K562 (cell line): Measurements from ENCODE around the gene CDK4. TPM values are rescaled to one million over a fixed set of nuclear protein-coding genes. Genes with fewer than 3 reads are reported as not detected.
A peak's percentile ranks its signal among the peaks of the same experiment; 100 is the strongest.

Experiments used
- ATAC-seq: fragments of 200-7000 bp; cut with Tn5 transposase; 3 replicates; pipeline ENCODE4 v1.9.1; 2020; ENCODE audit warnings: moderate library complexity
- BruUV-seq: library from RNA; stranded (reverse); fragments of 400-500 nt; replicated peaks from 2 replicates; lab custom pipeline; 2021; lab: Mats Ljungman, UMichigan
- CTCF ChIA-PET: fragments of 300-600 bp; formaldehyde crosslinking; extraction: SDS; loops from one replicate; lab custom pipeline; 2021; ENCODE audit warnings: low intra/inter-chr PET ratio; lab: Yijun Ruan, JAX
- POLR2A ChIA-PET: fragments of 300-600, 350-650 bp; sonication (Branson Sonifier 250); formaldehyde crosslinking; extraction: SDS; loops from one replicate; lab custom pipeline; 2021; ENCODE audit warnings: antibody characterized with exemption, inconsistent platforms; lab: Yijun Ruan, JAX
- DNase-seq, 4 experiments: peaks; one replicate each; pipeline versions ENCODE4 v3.0.0 to v3.0.0-alpha.2; 2011 to 2018; ENCODE audit warnings: low spot score in 3 of 4, mixed read lengths in 3 of 4; ENCODE audit errors: extremely low read depth in 1 of 4
- FAIRE-seq: peaks from 2 replicates; lab custom pipeline; 2011; peaks lifted over from hg19 to GRCh38; lab: Jason Lieb, UNC
- H2AFZ ChIP-seq: 2 replicates; pipeline ENCODE4 v1.6.0; 2011; ENCODE audit warnings: low read depth, low read length, control low read depth, inconsistent platforms
- H3K27ac ChIP-seq: fragments of 200-600 bp; 3 replicates; pipeline ENCODE4 v1.8.0; 2011; ENCODE audit warnings: low read depth, mild to moderate bottlenecking, control low read depth, inconsistent platforms, low read length, moderate library complexity, mixed read lengths; ENCODE audit errors: extremely low read depth
- H3K27me3 ChIP-seq, 2 experiments: fragments of 300-600 bp in 1 of 2; 2 replicates in 1 of 2; 3 replicates in 1 of 2; pipeline versions ENCODE4 v1.6.0 to v1.8.0; 2011; ENCODE audit warnings: inconsistent platforms in 2 of 2, low read length in 2 of 2, mild to moderate bottlenecking in 1 of 2, mixed read lengths in 1 of 2, moderate library complexity in 1 of 2; ENCODE audit not compliant: control insufficient read depth in 2 of 2, insufficient read depth in 2 of 2
- H3K36me3 ChIP-seq: fragments of 300-600 bp; 3 replicates; pipeline ENCODE4 v1.8.0; 2011; ENCODE audit warnings: mild to moderate bottlenecking, low read length, inconsistent platforms; ENCODE audit not compliant: control insufficient read depth, insufficient read depth
- H3K4me1 ChIP-seq, 2 experiments: fragments of 200-600 bp in 1 of 2; replicated peaks in 1 of 2; 2 replicates in 1 of 2; 3 replicates in 1 of 2; pipeline versions ENCODE4 v1.5.1 to v1.8.0; 2011; ENCODE audit warnings: inconsistent platforms in 2 of 2, low read length in 2 of 2, mild to moderate bottlenecking in 1 of 2, mixed read lengths in 1 of 2, moderate library complexity in 1 of 2; ENCODE audit not compliant: control insufficient read depth in 2 of 2, insufficient read depth in 2 of 2
- H3K4me2 ChIP-seq: 2 replicates; pipeline ENCODE4 v1.6.1; 2011; ENCODE audit warnings: low read length, control low read depth, inconsistent platforms, mixed read lengths; ENCODE audit not compliant: insufficient read depth
- H3K4me3 ChIP-seq: fragments of 200-600 bp; sonication (generic), shearing (Covaris generic); 2 replicates; pipeline ENCODE4 v1.5.1; 2016; ENCODE audit warnings: control low read depth, inconsistent platforms
- H3K79me2 ChIP-seq: fragments of 200-600 bp; 3 replicates; pipeline ENCODE4 v1.8.0; 2011; ENCODE audit warnings: low read length, inconsistent platforms; ENCODE audit not compliant: control insufficient read depth, insufficient read depth
- H3K9ac ChIP-seq, 2 experiments: 2 replicates each; pipeline versions ENCODE4 v1.6.0 to v1.6.1; 2011; ENCODE audit warnings: low read depth in 2 of 2, low read length in 2 of 2, control low read depth in 1 of 2, inconsistent platforms in 1 of 2, mild to moderate bottlenecking in 1 of 2, mixed read lengths in 1 of 2; ENCODE audit not compliant: insufficient read depth in 1 of 2
- H3K9me1 ChIP-seq: one replicate; pipeline ENCODE4 v1.6.0; 2011; ENCODE audit warnings: inconsistent platforms, mild to moderate bottlenecking, low read length, moderate library complexity; ENCODE audit not compliant: control insufficient read depth, insufficient read depth
- H3K9me3 ChIP-seq: replicated peaks from 2 replicates; pipeline ENCODE4 v1.5.1; 2011; ENCODE audit warnings: low read depth, low read length, inconsistent platforms; ENCODE audit not compliant: control insufficient read depth, insufficient read depth
- H4K20me1 ChIP-seq: replicated peaks from 2 replicates; pipeline ENCODE4 v1.6.1; 2011; ENCODE audit warnings: low read length, inconsistent platforms, mixed read lengths; ENCODE audit not compliant: control insufficient read depth, insufficient read depth
- KHSRP ChIP-seq: fragments of 450-650 bp; IDR thresholded peaks from 2 replicates; pipeline ENCODE4 v1.6.1; 2017
- WGBS: fragments of 100-300 bp; shearing (Covaris generic); methylation state at CpG from one replicate; pipeline ENCODE4 v1.1.6; 2016; ENCODE audit warnings: low coverage, mixed read lengths; ENCODE audit not compliant: insufficient coverage; ENCODE audit errors: missing lambda C conversion rate; 5-methylcytosine and 5-hydroxymethylcytosine counted together
- in situ Hi-C: fragments of 300-500 bp; cut with MboI; formaldehyde crosslinking; loops from 4 replicates; pipeline ENCODE4 v1.15.0; 2018; ENCODE audit warnings: inconsistent platforms, mixed read lengths
- intact Hi-C: fragments of 100-400 bp; cut with micrococcal nuclease; formaldehyde crosslinking; loops from 2 replicates; pipeline ENCODE4 v1.14.2; 2022
- polyA plus RNA-seq, 8 experiments: library from polyadenylated mRNA; depleted of rRNA in 4 of 8; stranded (reverse) in 5 of 8; unstranded in 3 of 8; fragments of >200 nt; fragmentation: Nextera tagmentation in 2 of 8; fragmentation: Illumina TruSeq in 1 of 8; extraction: Ambion mirVana in 2 of 8; extraction: Trizol in 1 of 8; gene quantifications; 2 replicates each; pipeline versions ENCODE4 v1.2.1 to v1.2.3, GENCODE V29; 2011 to 2014; ENCODE audit warnings: inconsistent platforms in 1 of 8, missing spikeins in 1 of 8
- total RNA-seq, 7 experiments: library from RNA; depleted of rRNA in 6 of 7; stranded (reverse); fragments of >200 nt in 6 of 7; fragmentation: Illumina TruSeq in 2 of 7; extraction: Trizol in 2 of 7; gene quantifications; 2 replicates each; pipeline versions ENCODE4 v1.2.1 to v1.2.3, GENCODE V29; 2011 to 2021; ENCODE audit warnings: low replicate concordance in 1 of 7
- TF ChIP-seq, protein P1 (sequence below): fragments of 150-350 bp; conservative IDR thresholded peaks from 2 replicates; pipeline ENCODE4 v1.6.1; 2014; ENCODE audit warnings: low read length
- TF ChIP-seq, protein P2 (sequence below): sonication (generic); formaldehyde crosslinking; IDR thresholded peaks from 2 replicates; pipeline ENCODE4 v1.9.0; 2022; ENCODE audit warnings: mild to moderate bottlenecking, missing genetic modification reagents

The CDK4 gene
- total and polyA plus RNA-seq, 9 of the 15 experiments (the other 6 are each of a cell fraction or from before 2014, with no cell fraction given): 37.8 to 436 (median 238) TPM

DNA sequence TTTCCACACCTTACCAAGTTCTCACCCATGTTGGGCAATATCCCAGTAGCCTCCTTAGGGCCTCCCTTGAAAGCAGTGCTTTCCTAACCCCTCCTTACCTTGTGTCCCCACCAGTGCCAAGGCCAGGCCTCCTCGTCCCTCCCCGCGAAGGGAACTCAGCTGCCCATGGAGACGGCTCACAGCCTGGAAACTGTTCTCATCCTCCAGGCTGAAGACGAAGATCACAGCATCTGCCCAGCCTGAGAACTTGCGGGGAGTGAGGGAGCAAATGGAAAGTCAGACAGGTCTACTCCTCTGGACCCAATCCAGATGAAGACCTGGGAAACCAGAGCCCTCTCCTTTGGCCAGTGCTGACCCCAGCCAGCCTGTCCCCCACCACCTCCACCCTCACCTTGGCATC lies 18.2 kb downstream of the CDK4 start:
- Histone ChIP-seq H3K27ac (no peak overlapping the region), H3K9me3 (no peaks in the 10 kb centered on the region), H3K79me2 (no peaks in the 10 kb centered on the region), H3K4me2 (no peak overlapping the region), H3K4me3 (no peak overlapping the region), H2AFZ (no peak overlapping the region), H4K20me1 (no peaks in the 10 kb centered on the region; the same call in 1 of the 2 replicates), H3K4me1 (peaks cover 9 to 28% of the 10 kb centered on the region in 2 experiments; a peak in 4 of 5 replicates), H3K9ac (no peak overlapping the region; a peak in 1 of 4 replicates), H3K27me3 (peaks cover 35 to 64% of the 10 kb centered on the region in 2 experiments), H3K9me1 (peaks cover 4% of the 10 kb centered on the region), H3K36me3 (no peaks in the 10 kb centered on the region)
- intact Hi-C loops: no loop called here
- ATAC-seq (no peak), FAIRE-seq (no peak), DNase-seq (no peak)
- ChIA-PET POLR2A (interaction anchor here (0.8 to 3.5 kb wide), 2 partner anchors 11 to 14 kb away, joined by 3 to 15 read pairs; partner anchors contain the start of gene TSPAN31), CTCF (no interaction called here)
- in situ Hi-C loops: loop anchor here (5.0 kb wide), 1 partner anchor 107 kb away; no protein-coding TSS in a partner anchor
- TF ChIP-seq, protein P1, sequence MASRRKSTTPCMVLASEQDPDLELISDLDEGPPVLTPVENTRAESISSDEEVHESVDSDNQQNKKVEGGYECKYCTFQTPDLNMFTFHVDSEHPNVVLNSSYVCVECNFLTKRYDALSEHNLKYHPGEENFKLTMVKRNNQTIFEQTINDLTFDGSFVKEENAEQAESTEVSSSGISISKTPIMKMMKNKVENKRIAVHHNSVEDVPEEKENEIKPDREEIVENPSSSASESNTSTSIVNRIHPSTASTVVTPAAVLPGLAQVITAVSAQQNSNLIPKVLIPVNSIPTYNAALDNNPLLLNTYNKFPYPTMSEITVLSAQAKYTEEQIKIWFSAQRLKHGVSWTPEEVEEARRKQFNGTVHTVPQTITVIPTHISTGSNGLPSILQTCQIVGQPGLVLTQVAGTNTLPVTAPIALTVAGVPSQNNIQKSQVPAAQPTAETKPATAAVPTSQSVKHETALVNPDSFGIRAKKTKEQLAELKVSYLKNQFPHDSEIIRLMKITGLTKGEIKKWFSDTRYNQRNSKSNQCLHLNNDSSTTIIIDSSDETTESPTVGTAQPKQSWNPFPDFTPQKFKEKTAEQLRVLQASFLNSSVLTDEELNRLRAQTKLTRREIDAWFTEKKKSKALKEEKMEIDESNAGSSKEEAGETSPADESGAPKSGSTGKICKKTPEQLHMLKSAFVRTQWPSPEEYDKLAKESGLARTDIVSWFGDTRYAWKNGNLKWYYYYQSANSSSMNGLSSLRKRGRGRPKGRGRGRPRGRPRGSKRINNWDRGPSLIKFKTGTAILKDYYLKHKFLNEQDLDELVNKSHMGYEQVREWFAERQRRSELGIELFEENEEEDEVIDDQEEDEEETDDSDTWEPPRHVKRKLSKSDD: no peak
- TF ChIP-seq KHSRP: no peak
- TF ChIP-seq, protein P2, sequence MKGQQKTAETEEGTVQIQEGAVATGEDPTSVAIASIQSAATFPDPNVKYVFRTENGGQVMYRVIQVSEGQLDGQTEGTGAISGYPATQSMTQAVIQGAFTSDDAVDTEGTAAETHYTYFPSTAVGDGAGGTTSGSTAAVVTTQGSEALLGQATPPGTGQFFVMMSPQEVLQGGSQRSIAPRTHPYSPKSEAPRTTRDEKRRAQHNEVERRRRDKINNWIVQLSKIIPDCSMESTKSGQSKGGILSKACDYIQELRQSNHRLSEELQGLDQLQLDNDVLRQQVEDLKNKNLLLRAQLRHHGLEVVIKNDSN (CRISPR knock-in tag): 0 out of 2 replicates have a peak, but pooled peaks have one; percentile 2
- no TSS peak for BruUV-seq
- 0% methylated on average over 6 of the region's 6 CpGs for WGBS
